BJ (cell line): ENCODE results near the gene KNG1. TPM values are rescaled to one million over a fixed set of nuclear protein-coding genes. Genes with fewer than 3 reads are reported as not detected.

Experiments used
- CTCF ChIA-PET: fragments of 350-600 bp; formaldehyde crosslinking; extraction: SDS; loops from one replicate; lab custom pipeline; 2021; ENCODE audit warnings: antibody characterized with exemption, inconsistent platforms; lab: Yijun Ruan, JAX
- POLR2A ChIA-PET: fragments of 300-600 bp; sonication (Branson Sonifier 250); formaldehyde crosslinking; extraction: SDS; loops from one replicate; lab custom pipeline; 2021; ENCODE audit warnings: antibody characterized with exemption; lab: Charles Lee
- DNase-seq: peaks from one replicate; pipeline ENCODE4 v3.0.0-alpha.2; 2011; ENCODE audit warnings: low read depth
- H3K27me3 ChIP-seq: 2 replicates; pipeline ENCODE4 v1.6.0; 2011; ENCODE audit warnings: low read length; ENCODE audit not compliant: control insufficient read depth, insufficient read depth
- H3K36me3 ChIP-seq: 2 replicates; pipeline ENCODE4 v1.5.1; 2011; ENCODE audit warnings: low read length; ENCODE audit not compliant: control insufficient read depth, insufficient read depth
- H3K4me3 ChIP-seq: 2 replicates; pipeline ENCODE4 v1.5.1; 2011; ENCODE audit warnings: low read depth, mild to moderate bottlenecking, control low read depth, low read length
- polyA plus RNA-seq: library from polyadenylated mRNA; depleted of rRNA; stranded (reverse); fragments of >200 nt; gene quantifications from 2 replicates; pipeline ENCODE4 v1.2.3, GENCODE V29; 2011
- TF ChIP-seq, protein P1 (sequence below): IDR thresholded peaks from 2 replicates; pipeline ENCODE4 v1.5.1; 2011; ENCODE audit warnings: low read depth, mild to moderate bottlenecking, control low read depth, inconsistent platforms, low read length, moderate library complexity; ENCODE audit not compliant: insufficient read depth

Gene KNG1
- polyA plus RNA-seq, 1 experiment = not detected

DNA sequence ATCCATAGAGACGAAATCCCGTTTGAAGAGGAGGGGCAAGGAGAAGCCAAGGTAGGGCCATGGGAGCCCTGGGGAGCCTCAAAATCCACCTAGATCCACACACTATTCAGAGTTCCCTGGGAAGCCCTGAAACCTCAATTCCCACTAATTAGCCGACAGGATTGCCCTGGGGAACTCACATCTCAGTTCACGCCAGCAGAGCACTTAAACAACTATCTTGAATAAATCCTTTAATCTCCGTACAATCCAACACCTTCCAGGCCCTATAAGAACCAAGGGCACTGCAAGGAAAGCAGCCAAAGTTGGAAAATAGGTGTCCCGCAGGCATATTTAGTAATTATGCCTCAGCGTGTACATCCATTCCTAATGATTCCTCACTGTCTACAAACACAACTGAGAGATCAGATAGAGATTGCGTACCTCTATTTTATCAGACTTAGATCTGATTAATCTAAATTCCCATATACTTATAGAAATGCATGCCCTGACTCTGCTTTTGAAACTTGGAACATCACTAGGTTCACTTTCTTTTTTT is 40.6 kb downstream of the KNG1 start:
- TF ChIP-seq, protein P1, sequence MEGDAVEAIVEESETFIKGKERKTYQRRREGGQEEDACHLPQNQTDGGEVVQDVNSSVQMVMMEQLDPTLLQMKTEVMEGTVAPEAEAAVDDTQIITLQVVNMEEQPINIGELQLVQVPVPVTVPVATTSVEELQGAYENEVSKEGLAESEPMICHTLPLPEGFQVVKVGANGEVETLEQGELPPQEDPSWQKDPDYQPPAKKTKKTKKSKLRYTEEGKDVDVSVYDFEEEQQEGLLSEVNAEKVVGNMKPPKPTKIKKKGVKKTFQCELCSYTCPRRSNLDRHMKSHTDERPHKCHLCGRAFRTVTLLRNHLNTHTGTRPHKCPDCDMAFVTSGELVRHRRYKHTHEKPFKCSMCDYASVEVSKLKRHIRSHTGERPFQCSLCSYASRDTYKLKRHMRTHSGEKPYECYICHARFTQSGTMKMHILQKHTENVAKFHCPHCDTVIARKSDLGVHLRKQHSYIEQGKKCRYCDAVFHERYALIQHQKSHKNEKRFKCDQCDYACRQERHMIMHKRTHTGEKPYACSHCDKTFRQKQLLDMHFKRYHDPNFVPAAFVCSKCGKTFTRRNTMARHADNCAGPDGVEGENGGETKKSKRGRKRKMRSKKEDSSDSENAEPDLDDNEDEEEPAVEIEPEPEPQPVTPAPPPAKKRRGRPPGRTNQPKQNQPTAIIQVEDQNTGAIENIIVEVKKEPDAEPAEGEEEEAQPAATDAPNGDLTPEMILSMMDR = no peak
- ChIA-PET POLR2A (no interaction called here), CTCF (no interaction called here)
- H3K36me3 ChIP-seq = no peaks in the 10 kb centered on the region
- no peak overlapping the region for H3K4me3 ChIP-seq
- no peaks in the 10 kb centered on the region for H3K27me3 ChIP-seq
- no peak for DNase-seq

DNA sequence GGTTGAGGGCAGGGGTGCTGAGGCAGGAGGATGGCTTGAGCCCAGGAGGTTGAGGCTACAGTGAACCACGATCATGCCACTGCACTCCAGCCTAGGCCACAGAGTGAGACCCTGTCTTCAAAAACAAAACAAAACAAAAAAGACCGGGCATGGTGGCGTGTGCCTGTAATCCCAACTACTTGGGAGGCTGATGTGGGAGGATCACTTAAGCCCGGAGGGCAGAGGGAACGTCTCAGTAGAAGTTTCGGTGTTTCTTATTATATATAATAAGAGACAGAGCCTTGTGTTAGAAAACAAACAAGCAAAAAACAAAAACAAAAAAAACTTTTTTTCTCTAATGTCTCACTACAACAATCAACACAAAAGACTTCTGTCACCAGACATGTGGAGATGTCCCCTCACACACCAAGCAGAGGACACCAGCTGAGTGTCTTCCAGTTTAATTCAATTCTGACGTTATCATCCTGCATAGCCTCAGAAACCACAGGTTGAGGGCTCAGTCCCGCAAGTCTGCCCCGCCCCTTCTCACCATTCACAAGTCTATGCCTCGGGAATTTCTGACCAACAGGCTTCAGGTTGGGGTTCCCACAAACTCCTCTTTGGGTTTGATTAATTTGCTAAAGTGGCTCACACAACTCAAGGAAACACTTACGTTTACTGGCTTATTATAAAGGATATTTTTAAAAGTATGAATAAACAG is 42.2 kb downstream of the KNG1 start:
- ChIA-PET POLR2A (no interaction called here), CTCF (no interaction called here)
- H3K4me3 ChIP-seq = no peak overlapping the region
- DNase-seq = no peak
- TF ChIP-seq, protein P1 = no peak
- no peaks in the 10 kb centered on the region for H3K27me3 ChIP-seq
- H3K36me3 ChIP-seq = no peaks in the 10 kb centered on the region

DNA sequence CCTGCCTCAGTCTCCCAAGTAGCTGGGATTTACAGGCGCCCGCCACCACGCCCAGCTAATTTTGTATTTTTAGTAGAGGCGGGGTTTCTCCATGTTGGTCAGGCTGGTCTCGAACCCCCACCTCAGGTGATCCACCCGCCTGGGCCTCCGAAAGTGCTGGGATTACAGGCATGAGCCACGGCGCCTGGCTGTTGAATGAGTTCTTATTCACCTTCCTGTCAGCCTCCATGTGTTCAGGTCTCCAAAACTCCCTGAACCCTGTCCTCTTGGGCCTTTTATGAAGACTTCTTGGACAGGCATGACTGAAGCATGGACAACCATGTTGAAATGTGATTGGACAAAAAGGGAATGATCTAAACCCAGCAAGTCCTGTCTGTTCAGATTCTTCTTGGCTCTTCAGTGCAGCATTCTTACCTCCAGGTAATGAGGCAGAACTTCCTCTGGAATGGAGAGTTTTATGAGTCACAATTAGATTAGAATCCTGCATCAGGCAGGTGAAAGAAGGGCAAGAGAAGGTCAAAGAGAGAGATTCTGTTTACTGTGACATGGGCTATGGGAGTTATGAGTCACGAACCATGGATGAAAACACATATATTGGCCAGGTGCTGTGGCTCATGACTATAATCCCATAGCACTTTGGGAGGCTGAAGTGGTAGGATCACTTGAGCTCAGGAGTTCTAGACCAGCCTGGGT is 43.1 kb downstream of the KNG1 start:
- Histone ChIP-seq H3K27me3 (no peaks in the 10 kb centered on the region), H3K36me3 (no peaks in the 10 kb centered on the region), H3K4me3 (no peak overlapping the region)
- POLR2A ChIA-PET = no interaction called here
- CTCF ChIA-PET = no interaction called here
- TF ChIP-seq, protein P1 = no peak
- DNase-seq = no peak

DNA sequence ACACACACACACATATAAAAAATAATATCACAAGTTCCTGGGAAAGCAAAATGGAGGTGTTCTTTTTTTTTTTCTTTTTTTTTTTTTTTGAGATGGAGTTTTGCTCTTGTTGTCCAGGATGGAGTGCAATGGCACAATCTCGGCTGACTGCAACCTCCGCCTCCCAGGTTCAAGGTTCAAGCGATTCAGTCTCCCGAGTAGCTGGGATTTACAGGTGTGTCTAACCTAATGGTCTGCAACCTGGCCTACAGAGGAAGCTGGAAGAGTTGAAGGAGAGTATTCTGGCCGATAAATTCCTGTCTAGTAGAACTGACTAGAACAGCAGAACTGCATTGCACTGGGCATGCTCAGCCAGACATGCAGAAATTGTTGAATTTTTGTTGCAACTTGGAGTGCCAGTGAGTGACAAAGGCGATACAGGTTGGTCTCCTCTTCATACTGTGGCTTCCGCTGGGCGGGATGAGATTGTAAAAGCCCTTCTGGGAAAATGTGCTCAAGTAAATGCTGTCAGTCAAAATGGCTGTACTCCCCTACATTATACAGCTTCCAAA is 43.8 kb downstream of the KNG1 start:
- TF ChIP-seq, protein P1 = no peak
- Histone ChIP-seq H3K4me3 (no peak overlapping the region), H3K27me3 (no peaks in the 10 kb centered on the region), H3K36me3 (no peaks in the 10 kb centered on the region)
- ChIA-PET POLR2A (no interaction called here), CTCF (no interaction called here)
- DNase-seq = no peak

DNA sequence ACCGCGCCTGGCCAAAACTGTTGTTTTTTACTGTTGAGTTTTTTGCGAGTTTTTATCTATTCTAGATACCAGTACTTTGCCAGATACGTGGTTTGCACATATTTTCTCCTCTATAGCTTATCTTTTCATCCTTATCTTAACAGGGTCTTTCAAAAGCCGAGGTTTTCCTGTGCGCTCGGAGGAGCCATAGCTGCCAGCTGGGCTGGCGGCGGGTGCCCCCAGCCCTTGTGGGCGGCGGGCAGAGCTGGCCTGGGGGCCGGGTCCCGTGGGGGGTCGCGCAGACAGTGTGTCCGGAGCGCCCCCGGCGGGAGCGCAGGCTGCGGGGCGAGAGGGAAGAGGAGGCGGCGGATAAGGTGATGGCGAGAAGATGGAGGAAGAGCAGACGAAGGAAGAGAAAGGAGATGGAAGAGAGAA is 55.1 kb downstream of the KNG1 start:
- Histone ChIP-seq H3K27me3 (no peaks in the 10 kb centered on the region), H3K36me3 (no peaks in the 10 kb centered on the region), H3K4me3 (peak overlapping the region; percentile 18)
- ChIA-PET CTCF (interaction anchor here (1.3 to 2.9 kb wide), 3 partner anchors 9 to 157 kb away, joined by 5 to 12 read pairs (median 10); no protein-coding TSS in a partner anchor), POLR2A (interaction anchor here (0.6 to 1.6 kb wide), 2 partner anchors 11 to 227 kb away, joined by 3 to 10 read pairs; partner anchors contain the start of gene EIF4A2)
- TF ChIP-seq, protein P1 = no peak
- DNase-seq = no peak
